Stimulated activated CD4-positive, alpha-beta T cell treated with anti-CD3 and anti-CD28 coated beads, Interleukin-15, amount 100 ng/mL, for 1 hour (primary cell): ENCODE measurements around the gene NLRC5.
"Not testable (repeated sequence)": the region's sequence is repeated elsewhere in the genome, so short reads cannot be mapped to it uniquely, and the experiment has no call there.

Experiments
- DNase-seq, 2 donors: peaks; one replicate each; pipeline ENCODE4 v3.0.0-alpha.2; 2020; ENCODE audit warnings: low read depth in 1 of 2, low spot score in 1 of 2

NLRC5 gene

GRCh38 chr16:56960681-56961281, 28.6 kb upstream of the NLRC5 start:
- DNase-seq: no peak

GRCh38 chr16:56961386-56961785, 28.0 kb upstream of the NLRC5 start:
- no peak for DNase-seq

- no peak for DNase-seq
These were observed 27.5 kb upstream of the NLRC5 start, which contains the start of gene CETP for GRCh38 chr16:56961851-56962281. TSS of gene CETP (plus strand) at chr16:56961950. CDS start at chr16:56961980, 30 bp downstream.

DNA sequence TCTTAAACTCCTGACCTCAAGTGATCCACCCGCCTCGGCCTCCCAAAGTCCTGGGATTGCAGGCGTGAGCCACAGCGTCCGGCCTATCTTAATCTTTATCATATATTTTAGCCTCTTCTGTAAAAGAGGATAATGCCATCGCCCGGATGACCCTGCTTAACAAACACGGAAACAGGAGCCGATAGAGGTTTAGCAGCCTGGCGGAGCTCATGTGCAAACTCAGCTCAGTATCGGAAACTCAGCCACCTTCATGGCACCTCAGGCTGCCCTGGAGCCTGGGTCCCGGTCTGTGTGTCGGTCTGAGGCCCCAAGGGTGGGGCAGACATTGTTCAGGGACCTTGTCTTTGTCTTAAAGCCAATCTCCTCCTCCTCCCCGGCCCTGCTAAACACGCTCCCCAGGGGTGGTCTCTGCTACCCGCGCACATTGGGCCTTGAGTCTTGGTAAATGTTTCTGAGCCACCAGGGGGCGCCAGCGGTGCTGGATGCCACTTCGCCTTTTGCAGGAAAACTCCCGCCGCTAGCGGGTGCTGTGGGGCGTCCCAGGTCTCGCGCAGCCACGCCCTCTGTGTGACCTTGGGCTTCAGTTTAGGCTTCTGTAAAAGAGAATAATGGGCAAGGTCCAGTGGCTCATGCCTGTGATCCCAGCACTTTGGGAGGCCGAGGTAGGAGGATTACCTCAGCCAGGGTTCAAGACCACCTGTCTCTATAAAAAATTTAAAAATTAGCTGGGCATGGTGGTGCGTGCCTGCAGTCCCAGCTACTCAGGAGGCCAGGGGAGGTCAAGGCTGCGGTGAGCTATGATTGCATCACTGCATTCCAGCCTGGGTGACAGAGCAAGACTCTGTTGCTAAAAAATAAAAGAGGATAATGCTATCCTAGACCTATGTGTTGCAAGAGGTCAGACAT, 24.9 kb upstream of the NLRC5 start:
- peak; percentile 92 to 96 for DNase-seq

DNA sequence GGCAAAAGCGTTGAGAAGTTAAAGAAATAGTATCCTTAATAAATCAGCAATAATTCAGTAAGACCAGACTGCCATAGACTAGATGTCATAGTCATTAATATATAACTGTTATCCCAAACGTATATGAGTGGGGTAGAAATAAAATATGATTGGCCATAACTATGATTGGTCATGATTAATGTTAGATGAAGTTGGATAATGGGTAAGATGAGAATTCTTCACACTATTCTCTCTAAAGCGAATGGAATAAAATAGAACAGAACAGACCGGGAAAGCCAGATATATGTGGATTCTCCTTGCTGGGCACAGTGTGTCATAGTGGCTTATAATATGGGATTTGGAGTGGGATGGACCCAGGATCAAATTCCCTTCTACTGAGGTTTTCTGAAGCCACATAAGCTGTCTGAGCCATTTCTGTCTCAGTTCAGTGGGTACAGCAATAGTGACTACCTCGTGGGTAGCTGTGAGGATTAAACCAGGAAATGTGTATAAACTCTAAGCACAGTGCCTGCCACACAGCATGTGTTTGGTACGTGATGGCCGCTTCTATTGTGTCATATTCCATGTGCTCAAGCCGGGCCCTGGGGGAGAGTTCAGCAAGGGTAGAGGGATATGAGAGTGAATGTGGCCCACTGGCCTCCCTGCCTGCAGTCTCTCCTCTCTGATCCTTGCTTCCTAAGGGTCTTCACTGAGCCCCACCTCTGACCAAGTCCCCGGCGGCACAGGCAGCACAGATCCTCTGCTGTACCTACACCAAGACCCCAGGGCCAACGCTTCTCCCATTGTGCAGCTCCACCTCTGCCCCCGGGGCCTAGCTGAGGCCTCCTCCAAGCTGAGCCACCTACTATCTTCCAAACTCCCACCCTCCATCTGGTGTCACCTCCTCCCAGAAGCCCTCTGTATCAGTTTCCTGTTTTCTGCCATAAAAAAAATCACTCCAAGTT, 23.9 kb upstream of the NLRC5 start:
- DNase-seq: no peak

DNA sequence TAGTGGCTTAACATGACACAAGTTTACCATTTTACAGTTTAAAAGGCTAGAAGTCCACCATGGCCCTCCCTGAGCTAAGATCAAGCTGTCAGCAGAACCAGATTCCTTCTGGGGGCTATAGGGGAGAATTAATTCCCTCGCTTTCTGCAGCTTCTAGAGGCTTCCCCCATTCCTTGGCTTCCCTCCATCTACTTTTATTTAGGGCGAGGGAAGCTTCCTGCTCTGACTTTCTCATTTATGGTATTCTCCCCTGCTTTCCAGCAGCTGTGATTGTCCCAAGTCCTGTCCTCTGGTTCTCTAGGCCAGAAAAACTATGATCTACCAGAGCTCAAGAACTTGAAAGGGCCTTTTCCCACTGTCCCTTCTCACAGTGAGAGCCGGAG, 23.3 kb upstream of the NLRC5 start:
- no peak for DNase-seq

GRCh38 chr16:56967733-56968132, 21.6 kb upstream of the NLRC5 start:
- DNase-seq: no peak

- no peak for DNase-seq
These were observed 19.6 kb upstream of the NLRC5 start for GRCh38 chr16:56969769-56970168.

- DNase-seq: no peak
These were observed 18.2 kb upstream of the NLRC5 start for GRCh38 chr16:56970934-56971767.

DNA sequence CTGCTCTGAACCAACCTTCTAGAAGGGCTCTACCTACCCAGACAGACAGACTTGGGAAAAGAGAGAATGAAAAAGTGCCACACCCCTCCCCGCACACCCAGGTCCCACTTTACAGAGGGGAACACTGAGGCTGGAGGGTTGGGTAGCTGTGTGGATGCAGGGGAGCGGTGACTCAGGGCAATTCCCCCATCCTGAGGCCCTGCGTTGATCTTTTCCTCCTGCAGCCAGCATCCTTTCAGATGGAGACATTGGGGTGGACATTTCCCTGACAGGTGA, 17.7 kb upstream of the NLRC5 start:
- no peak for DNase-seq

DNA sequence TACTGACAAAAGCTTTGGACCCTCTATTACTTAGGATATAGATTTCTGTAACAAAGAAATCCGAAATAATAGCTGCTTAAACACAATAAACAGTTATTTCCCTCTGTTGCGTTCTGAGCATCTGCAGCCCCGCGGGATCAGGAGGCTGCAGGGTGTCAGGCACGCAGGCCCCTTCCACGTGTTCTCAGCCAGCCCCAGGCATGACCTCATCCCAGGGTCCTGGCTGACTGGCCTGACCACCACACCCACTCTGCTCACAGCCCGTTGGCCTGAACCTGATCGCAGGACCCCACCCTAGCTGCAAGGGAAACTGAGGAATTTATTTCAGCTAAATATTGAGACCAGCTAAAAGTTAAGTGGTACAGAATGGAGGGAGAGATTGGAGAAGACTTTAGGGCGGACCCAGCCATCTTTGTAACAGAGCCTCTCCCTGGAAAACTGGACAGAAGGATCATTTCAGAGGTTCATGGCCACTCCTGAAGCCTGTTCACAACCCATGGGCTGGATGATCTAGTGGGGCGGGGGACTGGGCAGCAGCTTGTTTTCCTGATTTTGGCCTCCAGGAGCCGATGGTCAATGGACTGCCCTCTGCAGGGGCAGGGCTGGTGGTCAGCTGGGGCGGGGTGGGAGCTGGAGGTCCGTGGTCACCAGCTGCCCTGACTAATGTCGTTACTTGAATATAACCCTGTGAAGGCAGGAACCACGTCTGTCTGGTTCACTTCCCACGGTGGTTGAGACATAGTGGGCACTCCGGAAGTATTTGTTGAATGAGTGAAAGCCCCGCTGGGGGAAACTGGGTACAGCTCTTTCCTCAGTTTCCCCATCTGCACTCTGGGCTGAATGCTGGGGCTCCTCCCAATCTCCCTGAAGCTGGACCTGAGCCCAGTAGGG, 16.7 kb upstream of the NLRC5 start:
- no peak for DNase-seq

DNA sequence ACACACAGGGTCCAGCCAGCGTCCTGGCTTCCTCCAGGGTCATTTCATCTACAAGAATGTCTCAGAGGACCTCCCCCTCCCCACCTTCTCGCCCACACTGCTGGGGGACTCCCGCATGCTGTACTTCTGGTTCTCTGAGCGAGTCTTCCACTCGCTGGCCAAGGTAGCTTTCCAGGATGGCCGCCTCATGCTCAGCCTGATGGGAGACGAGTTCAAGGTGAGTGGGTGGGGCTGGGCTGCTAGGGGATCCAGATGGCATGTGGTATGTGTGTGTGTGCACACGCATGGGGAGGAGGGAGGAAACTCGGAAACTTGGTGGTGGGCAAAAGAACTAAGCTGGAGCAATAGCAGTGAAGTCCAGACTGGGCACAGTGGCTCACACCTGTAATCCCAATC, 16.1 kb upstream of the NLRC5 start:
- DNase-seq: no peak

DNA sequence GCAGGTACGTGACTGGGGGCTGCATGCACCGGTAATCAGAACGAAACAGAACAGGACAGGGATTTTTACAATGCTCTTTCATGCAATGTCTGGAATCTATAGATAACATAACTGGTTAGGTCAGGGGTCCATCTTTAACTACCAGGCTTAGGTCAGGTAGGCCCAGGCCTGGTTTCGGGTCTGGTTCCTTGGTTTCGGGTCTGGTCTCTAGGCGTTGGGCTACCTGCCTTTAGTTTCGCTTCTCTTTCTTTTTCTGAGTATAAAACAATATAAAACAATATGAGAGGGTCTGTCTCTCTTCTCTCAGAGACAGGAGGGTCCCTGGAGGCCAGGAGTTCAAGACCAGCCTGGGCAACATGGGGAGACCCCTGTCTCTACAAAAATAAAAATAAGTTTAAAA, 15.5 kb upstream of the NLRC5 start:
- DNase-seq: not testable (repeated sequence)

DNA sequence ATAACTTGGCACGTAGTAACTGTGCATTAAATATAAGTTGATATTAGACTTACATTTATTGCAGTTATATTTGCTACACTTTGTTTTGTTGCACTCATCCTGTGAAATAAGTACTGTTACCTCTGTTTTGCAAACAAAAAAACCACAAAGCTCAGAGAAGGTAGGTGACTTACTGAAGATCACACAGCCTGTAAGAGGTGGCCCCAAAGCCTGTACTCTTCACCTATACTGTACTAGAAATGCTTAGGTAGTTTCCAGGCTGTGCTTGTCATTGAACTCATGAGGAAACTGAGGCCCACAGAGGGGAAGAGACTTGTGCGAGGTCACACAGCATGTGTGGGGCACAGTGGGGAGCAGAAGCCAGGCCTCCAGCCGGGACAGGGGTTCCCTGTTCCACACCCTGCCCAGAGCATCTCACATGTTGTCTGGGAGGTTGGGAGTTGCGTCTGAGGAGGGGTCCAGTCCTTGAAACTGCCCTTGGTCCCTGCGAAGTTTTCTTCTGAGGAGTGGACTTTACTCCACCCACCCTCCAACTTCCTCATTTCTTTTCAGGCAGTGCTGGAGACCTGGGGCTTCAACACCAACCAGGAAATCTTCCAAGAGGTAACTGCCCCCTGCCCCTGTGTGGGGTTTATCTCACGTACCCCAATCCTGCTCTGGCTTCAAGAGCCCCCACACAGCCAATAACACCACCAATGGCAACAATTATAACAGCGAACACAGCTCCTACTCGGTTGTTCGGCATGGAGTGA, 14.6 kb upstream of the NLRC5 start:
- no peak for DNase-seq

DNA sequence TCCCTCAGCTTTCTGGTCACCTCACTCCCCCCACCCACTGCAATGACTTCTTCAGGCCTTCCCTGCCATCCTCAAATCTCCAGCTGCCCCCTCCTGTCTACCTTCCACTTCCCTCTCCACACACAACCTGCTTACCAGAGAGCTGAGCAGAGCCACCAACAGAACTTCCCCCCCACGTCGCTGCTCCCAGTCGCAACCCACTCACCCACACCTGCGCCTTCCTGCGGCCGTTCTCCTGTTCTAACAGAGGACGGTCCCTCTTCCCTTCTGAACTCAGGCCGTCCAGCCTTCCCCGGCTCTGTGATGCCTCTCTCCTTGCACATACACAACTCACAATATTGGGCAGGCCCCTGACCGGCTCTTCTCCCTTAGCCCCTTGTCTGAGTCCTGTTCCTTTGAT, 13.6 kb upstream of the NLRC5 start:
- DNase-seq: no peak

DNA sequence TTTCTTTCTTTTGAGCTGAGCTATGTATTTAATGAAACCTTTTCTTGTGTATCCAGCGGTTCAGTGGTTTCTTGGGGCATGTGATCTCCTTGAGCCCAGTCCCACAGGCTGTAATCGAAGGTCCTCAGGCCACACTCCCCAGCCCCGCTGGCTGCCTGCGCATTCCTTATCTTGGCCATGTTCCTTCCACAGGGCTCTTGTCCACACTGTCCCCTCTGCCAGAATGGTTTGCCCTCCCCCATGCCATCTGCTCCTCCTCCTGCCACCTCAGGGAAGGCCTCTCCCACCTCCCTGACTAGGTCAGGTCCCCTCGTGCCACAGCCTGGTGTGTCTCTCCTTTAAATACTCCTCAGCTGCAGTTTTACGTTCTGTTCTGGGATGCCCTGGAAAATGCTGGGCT, 12.1 kb upstream of the NLRC5 start:
- no peak for DNase-seq

GRCh38 chr16:56977823-56978430, 11.4 kb upstream of the NLRC5 start:
- DNase-seq: no peak

DNA sequence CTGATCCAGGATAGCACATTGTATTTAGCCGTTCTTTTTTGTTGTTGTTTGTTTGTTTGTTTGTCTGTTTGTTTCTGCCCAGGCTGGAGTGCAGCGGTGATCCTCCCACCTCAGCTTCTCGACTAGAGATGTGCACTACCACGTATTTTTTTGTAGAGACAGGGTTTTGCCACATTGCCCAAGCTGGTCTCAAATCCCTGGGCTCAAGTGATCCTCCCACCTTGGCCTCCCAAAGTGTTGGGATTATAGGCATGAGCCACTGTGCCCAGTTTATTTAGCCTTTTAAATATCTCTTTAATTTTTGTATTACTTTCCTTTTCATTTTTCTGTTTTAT, 9.2 kb upstream of the NLRC5 start:
- DNase-seq: no peak
